Activated T-cell treated with anti-CD3 and anti-CD28 coated beads for 1 hour (primary cell): ENCODE measurements around the gene HSD17B8.

Experiments
- DNase-seq: peaks from one replicate; pipeline ENCODE4 v3.0.0-alpha.2; 2020; ENCODE audit warnings: low read depth

The HSD17B8 gene

GRCh38 chr6:33171016-33171879 is 33.2 kb upstream of the HSD17B8 start:
- DNase-seq = no peak

- no peak for DNase-seq
Measured at GRCh38 chr6:33171880-33172687, 32.4 kb upstream of the HSD17B8 start.

- DNase-seq = no peak
Measured at GRCh38 chr6:33172688-33173534, 31.5 kb upstream of the HSD17B8 start.

- no peak for DNase-seq
Measured at GRCh38 chr6:33173535-33174180, 30.8 kb upstream of the HSD17B8 start.

GRCh38 chr6:33174784-33175183 is 29.7 kb upstream of the HSD17B8 start:
- DNase-seq = no peak

- no peak for DNase-seq
Measured at GRCh38 chr6:33175436-33176069, 28.9 kb upstream of the HSD17B8 start.

GRCh38 chr6:33176906-33177305 is 27.5 kb upstream of the HSD17B8 start:
- no peak for DNase-seq

GRCh38 chr6:33177552-33178446 is 26.7 kb upstream of the HSD17B8 start:
- DNase-seq = no peak

- DNase-seq = no peak
Measured at GRCh38 chr6:33178755-33179475, 25.5 kb upstream of the HSD17B8 start.

GRCh38 chr6:33181141-33181540 is 23.3 kb upstream of the HSD17B8 start:
- no peak for DNase-seq

- no peak for DNase-seq
Measured at GRCh38 chr6:33183071-33183683, 21.3 kb upstream of the HSD17B8 start.

GRCh38 chr6:33185190-33185589 is 19.3 kb upstream of the HSD17B8 start:
- DNase-seq = no peak

GRCh38 chr6:33185654-33186187 is 18.7 kb upstream of the HSD17B8 start:
- no peak for DNase-seq

- no peak for DNase-seq
Measured at GRCh38 chr6:33187809-33188208, 16.6 kb upstream of the HSD17B8 start.

GRCh38 chr6:33189164-33189563 is 15.3 kb upstream of the HSD17B8 start:
- DNase-seq = no peak

- DNase-seq = no peak
Measured at GRCh38 chr6:33189625-33190448, 14.6 kb upstream of the HSD17B8 start.

- no peak for DNase-seq
Measured at GRCh38 chr6:33190504-33191107, 13.8 kb upstream of the HSD17B8 start.
